ENCODE results near the gene MFAP4. TPM values are rescaled to one million over a fixed set of nuclear protein-coding genes. Genes with fewer than 3 reads are reported as not detected.

MFAP4 gene
- total RNA-seq, 1 donor from 2014 or later: 205 TPM

DNA sequence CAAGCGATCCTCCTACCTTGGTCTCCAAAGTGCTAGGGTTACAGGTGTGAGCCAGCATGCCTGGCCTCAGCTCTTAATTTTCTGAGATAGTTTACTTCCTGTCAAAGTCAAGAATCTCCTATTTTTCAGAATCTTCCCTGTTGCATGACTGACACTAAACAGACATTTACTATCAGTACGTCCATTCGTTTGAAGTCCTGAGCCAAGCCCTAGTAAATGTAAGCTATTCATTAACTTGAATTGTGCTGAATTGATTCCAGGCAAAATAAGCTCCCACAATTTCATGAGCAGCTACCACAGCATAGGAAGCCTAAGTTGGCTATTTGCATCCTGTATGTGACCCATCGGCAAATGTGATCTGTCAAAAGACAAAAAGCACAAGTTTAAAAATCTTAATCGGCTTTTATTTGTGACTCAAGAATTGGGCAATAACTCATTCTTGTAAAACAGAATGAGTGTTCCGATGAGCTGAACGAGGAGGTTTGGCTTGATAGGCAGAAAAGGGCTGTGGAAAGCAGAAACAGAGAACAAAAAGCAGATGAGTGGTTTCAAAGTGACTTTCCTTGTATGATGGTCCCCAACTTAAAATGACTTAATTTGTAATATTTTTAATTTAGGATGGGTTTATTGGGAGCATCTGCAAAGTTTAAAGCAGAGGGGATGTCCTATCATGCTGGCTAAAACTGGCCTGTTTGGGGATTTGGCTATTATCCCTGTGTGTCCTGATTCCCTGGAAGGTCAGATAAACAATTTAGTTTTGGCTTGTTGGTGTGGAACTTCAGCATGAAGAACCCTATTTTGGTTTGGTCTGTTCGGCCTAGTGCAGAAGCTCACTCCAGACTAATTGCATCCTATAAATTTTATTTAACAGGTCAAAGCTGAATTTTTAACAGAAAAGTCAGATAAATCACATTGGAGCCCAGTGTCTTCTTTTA lies 38.2 kb upstream of the MFAP4 start:
- intact Hi-C loops (cut with DNase I): no loop called here
- Histone ChIP-seq H3K36me3 (no peaks in the 10 kb centered on the region), H3K9me3 (no peaks in the 10 kb centered on the region), H3K4me3 (no peak overlapping the region), H3K4me1 (peaks cover 10% of the 10 kb centered on the region), H3K27me3 (no peaks in the 10 kb centered on the region), H3K27ac (peak overlapping the region; percentile 42)
- TF ChIP-seq, protein P1, sequence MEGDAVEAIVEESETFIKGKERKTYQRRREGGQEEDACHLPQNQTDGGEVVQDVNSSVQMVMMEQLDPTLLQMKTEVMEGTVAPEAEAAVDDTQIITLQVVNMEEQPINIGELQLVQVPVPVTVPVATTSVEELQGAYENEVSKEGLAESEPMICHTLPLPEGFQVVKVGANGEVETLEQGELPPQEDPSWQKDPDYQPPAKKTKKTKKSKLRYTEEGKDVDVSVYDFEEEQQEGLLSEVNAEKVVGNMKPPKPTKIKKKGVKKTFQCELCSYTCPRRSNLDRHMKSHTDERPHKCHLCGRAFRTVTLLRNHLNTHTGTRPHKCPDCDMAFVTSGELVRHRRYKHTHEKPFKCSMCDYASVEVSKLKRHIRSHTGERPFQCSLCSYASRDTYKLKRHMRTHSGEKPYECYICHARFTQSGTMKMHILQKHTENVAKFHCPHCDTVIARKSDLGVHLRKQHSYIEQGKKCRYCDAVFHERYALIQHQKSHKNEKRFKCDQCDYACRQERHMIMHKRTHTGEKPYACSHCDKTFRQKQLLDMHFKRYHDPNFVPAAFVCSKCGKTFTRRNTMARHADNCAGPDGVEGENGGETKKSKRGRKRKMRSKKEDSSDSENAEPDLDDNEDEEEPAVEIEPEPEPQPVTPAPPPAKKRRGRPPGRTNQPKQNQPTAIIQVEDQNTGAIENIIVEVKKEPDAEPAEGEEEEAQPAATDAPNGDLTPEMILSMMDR (IDR thresholded peaks at IDR 0.05): no peak
- peak in 1 of 2 donors; percentile 60 for TF ChIP-seq POLR2AphosphoS5 (IDR thresholded peaks at IDR 0.05; ENCODE audit: insufficient read depth in 1 of 2, low read depth in 1 of 2)
- no peak for DNase-seq (ENCODE audit: extremely low spot score in 2 of 2)

DNA sequence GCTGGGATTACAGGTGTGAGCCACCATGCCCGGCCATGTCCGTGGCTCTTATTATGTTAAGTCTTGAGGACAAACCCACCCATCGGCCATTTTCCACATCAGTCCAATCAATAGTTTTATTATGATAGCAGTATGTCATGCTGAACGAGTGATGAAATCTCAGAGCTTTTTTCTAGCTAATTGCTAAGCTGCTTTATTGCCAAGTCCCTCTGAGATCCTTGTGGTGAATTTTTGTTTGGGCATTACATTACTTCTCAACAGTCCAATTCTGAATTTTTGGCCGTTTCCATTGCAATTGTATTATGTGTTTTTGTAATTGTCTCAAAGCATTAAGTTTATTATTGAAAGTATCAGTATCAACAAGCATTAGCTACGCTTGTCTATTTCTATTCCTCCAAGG lies 34.9 kb upstream of the MFAP4 start:
- Histone ChIP-seq H3K9me3 (no peaks in the 10 kb centered on the region), H3K36me3 (no peaks in the 10 kb centered on the region), H3K27ac (no peak overlapping the region), H3K4me3 (no peak overlapping the region), H3K4me1 (peaks cover 22% of the 10 kb centered on the region), H3K27me3 (no peaks in the 10 kb centered on the region)
- intact Hi-C loops (cut with DNase I): no loop called here
- no peak for DNase-seq (ENCODE audit: extremely low spot score in 2 of 2)
- TF ChIP-seq, protein P1 (IDR thresholded peaks at IDR 0.05): no peak
- TF ChIP-seq POLR2A (IDR thresholded peaks at IDR 0.05) (no peak), POLR2AphosphoS5 (IDR thresholded peaks at IDR 0.05; ENCODE audit: insufficient read depth in 1 of 2, low read depth in 1 of 2) (no peak)

- H3K9me3 ChIP-seq: no peaks in the 10 kb centered on the region
- no peak overlapping the region for H3K27ac ChIP-seq
- no peak for DNase-seq (ENCODE audit: extremely low spot score in 2 of 2)
- H3K27me3 ChIP-seq: no peaks in the 10 kb centered on the region
- intact Hi-C loops (cut with DNase I): no loop called here
- H3K4me3 ChIP-seq: no peak overlapping the region
- H3K36me3 ChIP-seq: no peaks in the 10 kb centered on the region
- peaks cover 22% of the 10 kb centered on the region for H3K4me1 ChIP-seq
- TF ChIP-seq POLR2A (IDR thresholded peaks at IDR 0.05): no peak
- TF ChIP-seq, protein P1 (IDR thresholded peaks at IDR 0.05): no peak
- TF ChIP-seq POLR2AphosphoS5 (IDR thresholded peaks at IDR 0.05; ENCODE audit: insufficient read depth in 1 of 2, low read depth in 1 of 2): no peak
Measured at GRCh38 chr17:19421219-19421618, 34.2 kb upstream of the MFAP4 start.

DNA sequence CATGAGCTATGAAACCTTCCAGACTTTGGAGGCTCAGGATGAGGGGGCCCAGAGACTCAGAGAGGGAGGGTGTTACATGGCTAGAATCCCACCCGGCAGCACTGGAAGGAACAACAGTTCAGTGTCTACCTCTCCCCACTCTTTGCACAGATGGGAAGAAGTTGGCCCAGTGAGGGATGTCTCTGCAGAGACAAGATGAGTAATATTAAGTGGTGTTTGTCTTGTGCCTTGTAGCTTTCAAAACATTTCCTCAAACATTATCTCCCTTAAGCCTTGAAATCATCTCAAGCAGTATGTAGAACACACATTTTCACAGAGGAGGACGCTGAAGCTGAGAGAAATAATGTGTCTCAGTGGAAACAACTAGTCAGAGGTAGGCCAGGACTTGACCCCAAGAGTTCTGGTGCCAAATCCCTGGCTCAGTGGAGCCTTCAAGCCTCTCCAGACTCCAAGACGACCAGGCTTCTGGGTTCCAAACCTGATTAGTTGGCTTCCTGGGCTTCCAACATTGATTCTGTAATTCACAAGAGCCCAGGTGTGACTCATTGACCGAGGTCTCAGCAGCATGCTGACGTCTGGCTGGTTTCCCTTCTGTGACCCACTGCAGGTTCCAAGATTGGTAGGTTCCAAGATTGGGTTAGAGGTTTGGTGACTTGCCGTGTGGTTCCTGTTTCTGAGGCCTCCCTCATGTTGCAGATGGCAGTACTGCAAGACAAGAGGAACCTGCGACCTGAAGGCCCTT lies 31.4 kb upstream of the MFAP4 start:
- no peaks in the 10 kb centered on the region for H3K27me3 ChIP-seq
- no peak overlapping the region for H3K27ac ChIP-seq
- intact Hi-C loops (cut with DNase I): no loop called here
- peak in 1 of 2 donors; percentile 90 for DNase-seq (ENCODE audit: extremely low spot score in 2 of 2)
- peaks cover 12% of the 10 kb centered on the region for H3K4me1 ChIP-seq
- no peaks in the 10 kb centered on the region for H3K36me3 ChIP-seq
- TF ChIP-seq, protein P1 (IDR thresholded peaks at IDR 0.05): no peak
- TF ChIP-seq POLR2A (IDR thresholded peaks at IDR 0.05) (no peak), POLR2AphosphoS5 (IDR thresholded peaks at IDR 0.05; ENCODE audit: insufficient read depth in 1 of 2, low read depth in 1 of 2) (no peak)
- no peaks in the 10 kb centered on the region for H3K9me3 ChIP-seq
- H3K4me3 ChIP-seq: no peak overlapping the region

Data from vagina (tissue), 2 donors.